H1 (cell line): ENCODE results near the gene OBP2B.

Experiments
- CTCF ChIP-seq, 3 experiments: IDR thresholded peaks; 1 replicate in 2 of 3; 2 replicates in 1 of 3; pipeline versions ENCODE4 v1.5.1 to v1.6.1; 2011; ENCODE audit warnings: low read length in 3 of 3, mild to moderate bottlenecking in 3 of 3, inconsistent platforms in 2 of 3, low read depth in 1 of 3, moderate library complexity in 1 of 3; ENCODE audit not compliant: insufficient read depth in 1 of 3; ENCODE audit errors: control extremely low read depth in 1 of 3
- EP300 ChIP-seq, 2 experiments: IDR thresholded peaks; 1 replicate in 1 of 2; 2 replicates in 1 of 2; pipeline ENCODE4 v1.6.1; 2011 to 2012; ENCODE audit warnings: low read depth in 2 of 2, low read length in 2 of 2, mild to moderate bottlenecking in 2 of 2, borderline replicate concordance in 1 of 2, inconsistent platforms in 1 of 2, moderate library complexity in 1 of 2
- HDAC6 ChIP-seq: IDR thresholded peaks from one replicate; pipeline ENCODE4 v1.7.1; 2012; ENCODE audit warnings: low read depth, mild to moderate bottlenecking, inconsistent platforms, low read length, moderate library complexity
- MAX ChIP-seq: IDR thresholded peaks from 2 replicates; pipeline ENCODE4 v1.6.1; 2012; ENCODE audit warnings: inconsistent platforms
- POLR2A ChIP-seq, 2 experiments: IDR thresholded peaks; 1 replicate in 1 of 2; 2 replicates in 1 of 2; pipeline ENCODE4 v1.6.1; 2011; ENCODE audit warnings: low read depth in 2 of 2, low read length in 2 of 2, mild to moderate bottlenecking in 2 of 2; ENCODE audit errors: control extremely low read depth in 1 of 2
- RAD21 ChIP-seq, 2 experiments: IDR thresholded peaks in 1 of 2; conservative IDR thresholded peaks in 1 of 2; 2 replicates each; pipeline ENCODE4 v1.6.1; 2011; ENCODE audit warnings: low read depth in 2 of 2, low read length in 2 of 2, improper control_type of control experiment in 1 of 2, inconsistent platforms in 1 of 2, mild to moderate bottlenecking in 1 of 2, moderate library complexity in 1 of 2
- USF2 ChIP-seq: IDR thresholded peaks from 2 replicates; pipeline ENCODE4 v1.6.1; 2011; ENCODE audit warnings: low read length, improper control_type of control experiment
- YY1 ChIP-seq: IDR thresholded peaks from 2 replicates; pipeline ENCODE4 v1.6.1; 2011; ENCODE audit warnings: low read depth, mild to moderate bottlenecking, low read length
- ZNF274 ChIP-seq: IDR thresholded peaks from 2 replicates; pipeline ENCODE4 v1.7.0; 2012; ENCODE audit warnings: low read length, borderline replicate concordance; ENCODE audit errors: extremely low read depth

GRCh38 chr9:133242991-133243390 lies 33.9 kb upstream of the OBP2B start:
- TF ChIP-seq MAX (no peak), CTCF (IDR thresholded peaks at IDR 0.05; ENCODE audit: control extremely low read depth in 1 of 3, insufficient read depth in 1 of 3, low read depth in 1 of 3, low read length in 3 of 3) (no peak), EP300 (IDR thresholded peaks at IDR 0.05; ENCODE audit: borderline replicate concordance in 1 of 2, low read depth in 2 of 2, low read length in 2 of 2) (no peak), RAD21 (IDR thresholded peaks at IDR 0.05 in 1 of 2, conservative IDR thresholded peaks at IDR 0.05 in 1 of 2; ENCODE audit: low read depth in 2 of 2, low read length in 2 of 2) (no peak), HDAC6 (no peak), YY1 (no peak), USF2 (no peak), POLR2A (IDR thresholded peaks at IDR 0.05; ENCODE audit: control extremely low read depth in 1 of 2, low read depth in 2 of 2, low read length in 2 of 2) (no peak), ZNF274 (no peak)
